ENCODE results near the gene MT1M.
"Not testable (repeated sequence)": the region's sequence is repeated elsewhere in the genome, so short reads cannot be mapped to it uniquely, and the experiment has no call there.

MT1M gene

DNA sequence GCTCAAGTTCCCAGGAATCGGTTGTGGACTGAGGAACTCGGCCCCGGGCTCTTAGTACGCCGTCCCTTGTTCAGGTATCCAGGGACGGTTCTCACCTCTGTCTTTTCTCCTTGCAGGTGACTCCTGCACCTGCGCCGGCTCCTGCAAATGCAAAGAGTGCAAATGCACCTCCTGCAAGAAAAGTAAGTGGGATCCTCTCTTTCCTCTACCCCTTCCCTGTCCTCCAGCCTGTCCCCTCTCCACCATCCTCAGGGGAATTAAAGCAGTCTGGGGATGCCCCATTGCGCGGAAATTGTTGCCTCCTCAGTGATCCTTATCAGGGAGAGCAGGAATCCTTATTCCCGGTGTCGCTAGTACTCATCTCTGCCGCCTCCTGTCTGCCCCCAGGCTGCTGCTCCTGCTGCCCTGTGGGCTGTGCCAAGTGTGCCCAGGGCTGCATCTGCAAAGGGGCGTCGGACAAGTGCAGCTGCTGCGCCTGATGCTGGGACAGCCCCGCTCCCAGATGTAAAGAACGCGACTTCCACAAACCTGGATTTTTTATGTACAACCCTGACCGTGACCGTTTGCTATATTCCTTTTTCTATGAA is 23.5 kb upstream of the MT1M start:
- DNase-seq (ENCODE audit: low read depth), result no peak

DNA sequence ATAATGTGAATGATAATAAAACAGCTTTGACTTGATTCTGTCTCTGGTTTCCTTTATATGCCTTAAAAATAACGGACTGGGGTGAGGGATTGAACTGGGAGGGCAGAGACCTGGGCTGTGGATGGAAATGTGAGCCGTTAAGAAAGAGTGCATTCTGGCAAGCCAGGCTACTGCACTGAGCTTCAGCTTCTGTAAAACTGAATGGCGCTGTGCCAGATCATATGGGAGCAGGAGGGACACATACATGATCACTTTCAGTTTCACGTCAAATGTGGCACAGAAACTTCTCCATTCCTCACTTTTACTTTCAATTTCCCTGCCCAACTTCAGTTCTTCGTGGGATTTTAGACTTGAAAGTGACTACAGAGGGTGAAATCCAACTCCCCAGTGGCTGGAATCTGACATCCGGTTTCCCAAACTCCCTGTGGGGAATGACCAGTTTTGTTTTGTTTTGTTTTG is 23.0 kb upstream of the MT1M start:
- peak; percentile 21 for DNase-seq (ENCODE audit: low read depth)

DNA sequence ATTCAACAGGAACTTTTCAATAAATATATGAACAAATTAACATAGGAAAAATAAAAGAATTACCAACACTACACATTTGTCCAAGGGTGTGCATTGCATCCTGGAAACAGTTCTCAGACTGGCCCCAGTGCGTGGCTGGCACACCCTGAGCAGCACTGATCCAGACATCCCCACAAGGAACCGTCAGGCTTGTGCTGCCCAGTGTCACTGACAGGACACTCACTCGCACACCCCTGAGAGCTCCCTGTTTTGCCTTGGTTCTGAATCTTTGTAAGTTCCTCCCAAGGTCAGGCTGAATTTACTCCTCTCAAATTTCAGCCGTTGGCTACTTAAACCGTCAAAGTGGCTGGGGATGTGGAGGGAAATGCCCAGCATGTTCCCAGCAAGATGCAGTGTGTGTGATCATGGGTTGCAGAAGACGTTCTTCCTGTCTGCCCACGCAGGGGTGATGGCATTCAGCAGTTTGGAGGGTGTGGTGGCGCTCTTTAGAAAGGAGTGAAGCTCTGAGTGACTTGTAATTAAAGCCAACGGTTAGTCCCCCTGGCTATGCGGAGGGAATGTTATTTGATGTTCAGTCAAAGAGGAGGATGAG is 22.3 kb upstream of the MT1M start:
- peak; percentile 59 for DNase-seq (ENCODE audit: low read depth)

DNA sequence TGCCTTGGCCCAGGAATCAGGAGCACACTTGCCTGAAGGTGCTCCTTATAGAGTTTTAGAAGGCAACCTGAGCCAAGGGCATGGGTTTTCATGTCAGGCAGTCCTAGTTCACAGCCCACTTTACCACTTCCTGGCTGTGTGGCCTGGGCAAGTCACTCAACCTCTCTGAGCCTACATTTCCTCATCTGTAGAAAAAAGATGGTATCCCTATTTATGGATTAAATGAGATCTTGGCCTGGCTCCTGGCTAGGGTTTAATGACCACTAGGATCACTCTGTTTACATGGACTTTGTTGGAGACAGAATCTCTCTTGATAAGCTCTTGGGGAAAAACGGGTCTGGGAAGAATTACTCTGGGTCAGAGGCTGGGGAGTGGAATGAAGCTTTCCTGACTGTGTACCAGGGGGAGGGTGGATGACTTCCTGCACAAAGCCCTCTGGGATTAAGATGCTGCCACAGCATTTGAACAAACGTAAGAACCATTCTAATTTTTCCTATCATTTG is 21.8 kb upstream of the MT1M start:
- DNase-seq (ENCODE audit: low read depth), result no peak

DNA sequence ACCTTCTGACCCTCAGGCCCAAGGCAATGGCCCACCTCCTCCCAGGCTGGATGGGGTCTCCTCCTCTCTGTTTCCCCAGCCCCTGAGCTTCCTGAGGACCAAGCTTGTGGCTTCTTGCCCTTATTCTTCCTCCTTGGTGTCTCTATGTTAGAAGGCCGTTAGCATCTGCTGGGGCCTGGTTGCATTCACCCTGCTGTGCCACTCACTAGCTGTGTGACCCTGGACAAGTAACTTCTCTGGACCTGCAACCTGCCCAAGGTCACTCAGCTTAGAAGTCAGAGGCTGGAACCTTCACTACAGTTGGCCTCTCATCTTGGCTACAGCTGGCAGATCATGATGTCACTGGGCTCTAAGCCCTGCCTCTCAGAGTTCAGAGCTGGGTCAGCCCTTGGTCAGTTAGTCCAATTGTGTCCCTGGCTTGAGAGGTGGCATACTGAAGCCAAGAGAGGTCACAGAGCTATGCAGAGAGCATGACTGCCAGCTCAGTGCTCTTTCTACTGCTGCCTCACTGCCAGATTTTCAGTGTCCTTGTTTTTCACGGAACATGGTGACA is 21.1 kb upstream of the MT1M start:
- DNase-seq (ENCODE audit: low read depth), result no peak

DNA sequence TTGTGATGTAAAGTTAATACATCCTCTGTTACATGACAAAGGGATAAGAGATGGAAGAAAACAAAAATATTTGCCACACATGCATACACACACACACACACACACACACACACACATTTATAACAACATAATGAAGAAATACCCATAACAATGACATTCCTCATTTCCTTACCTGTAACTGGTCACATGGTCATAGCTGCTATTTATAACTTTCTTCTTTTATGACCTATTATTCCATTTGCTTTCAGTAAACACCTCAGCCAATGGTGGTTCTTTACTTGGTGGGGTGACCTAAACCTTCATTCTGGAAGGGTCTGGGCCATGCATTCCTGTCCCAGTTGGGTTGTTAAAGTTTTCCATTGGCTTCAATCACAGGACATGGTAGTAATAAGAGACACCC is 18.8 kb upstream of the MT1M start:
- no peak for DNase-seq (ENCODE audit: low read depth)

DNA sequence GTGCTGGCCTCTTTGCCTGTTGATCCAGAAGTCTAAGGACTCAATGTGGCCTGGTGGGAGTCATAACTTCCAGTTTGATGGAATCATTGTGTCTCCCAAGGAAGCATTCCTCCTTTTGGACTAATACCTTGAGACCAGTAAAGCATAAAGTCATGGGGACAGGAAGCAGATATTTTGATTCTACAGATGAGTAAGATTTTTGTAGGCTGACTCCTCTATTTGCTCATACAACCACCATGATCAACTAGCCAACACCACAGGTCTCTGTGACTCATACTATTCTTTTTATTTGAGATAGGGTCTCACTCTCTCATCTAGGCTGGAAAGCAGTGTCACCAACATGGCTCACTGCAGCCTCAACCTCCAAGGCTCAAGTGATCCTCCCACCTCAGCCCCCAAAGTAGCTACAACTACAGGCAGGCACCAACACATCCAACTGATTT is 17.9 kb upstream of the MT1M start:
- no peak for DNase-seq (ENCODE audit: low read depth)

DNA sequence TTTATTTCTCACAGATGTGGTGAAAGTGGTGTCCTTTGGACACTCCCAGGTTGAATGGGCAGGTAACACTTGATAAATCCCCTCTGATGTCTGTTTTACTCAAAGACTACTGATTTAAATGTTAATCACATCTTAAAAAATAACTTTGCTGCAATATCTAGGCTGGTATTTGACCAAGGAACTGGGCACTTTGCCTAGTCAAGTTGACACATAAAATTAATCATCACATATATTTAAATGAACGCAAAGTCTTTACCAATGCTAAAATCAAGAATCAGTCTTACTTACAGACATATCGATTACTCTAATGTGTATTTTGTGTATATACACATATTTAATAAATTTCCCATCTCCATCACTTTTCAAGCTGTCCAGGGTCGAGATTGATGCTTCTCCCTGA is 17.1 kb upstream of the MT1M start:
- DNase-seq (ENCODE audit: low read depth), result no peak

DNA sequence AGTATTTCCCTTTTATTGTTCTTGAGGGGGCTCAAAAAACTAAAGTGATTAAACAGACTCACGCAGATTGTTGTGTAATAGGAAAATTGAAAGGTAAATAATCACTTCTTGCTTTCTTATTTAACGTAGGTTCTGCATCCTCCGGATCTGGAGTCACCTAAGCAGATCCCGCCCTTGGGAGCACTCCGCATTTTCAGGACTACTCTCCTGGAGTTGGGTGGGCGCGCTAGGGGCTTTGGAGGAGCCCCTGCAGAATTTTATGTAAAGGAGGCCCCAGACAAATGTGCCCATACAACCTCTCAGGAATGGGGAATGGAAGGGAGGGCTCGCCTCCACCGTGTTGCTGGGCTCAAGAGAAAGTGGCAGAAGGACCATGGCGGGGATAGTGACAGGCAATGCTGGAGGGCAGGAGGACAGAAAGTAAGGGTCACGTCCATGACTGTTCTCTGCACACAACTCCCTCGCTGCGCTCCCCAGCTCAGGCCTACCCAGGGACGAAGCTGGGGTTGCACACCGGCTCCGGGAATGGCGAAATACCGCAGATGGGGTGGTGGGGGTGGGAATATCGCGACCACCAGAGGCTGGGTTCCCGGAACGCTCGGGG is 15.7 kb upstream of the MT1M start:
- DNase-seq (ENCODE audit: low read depth), result no peak

DNA sequence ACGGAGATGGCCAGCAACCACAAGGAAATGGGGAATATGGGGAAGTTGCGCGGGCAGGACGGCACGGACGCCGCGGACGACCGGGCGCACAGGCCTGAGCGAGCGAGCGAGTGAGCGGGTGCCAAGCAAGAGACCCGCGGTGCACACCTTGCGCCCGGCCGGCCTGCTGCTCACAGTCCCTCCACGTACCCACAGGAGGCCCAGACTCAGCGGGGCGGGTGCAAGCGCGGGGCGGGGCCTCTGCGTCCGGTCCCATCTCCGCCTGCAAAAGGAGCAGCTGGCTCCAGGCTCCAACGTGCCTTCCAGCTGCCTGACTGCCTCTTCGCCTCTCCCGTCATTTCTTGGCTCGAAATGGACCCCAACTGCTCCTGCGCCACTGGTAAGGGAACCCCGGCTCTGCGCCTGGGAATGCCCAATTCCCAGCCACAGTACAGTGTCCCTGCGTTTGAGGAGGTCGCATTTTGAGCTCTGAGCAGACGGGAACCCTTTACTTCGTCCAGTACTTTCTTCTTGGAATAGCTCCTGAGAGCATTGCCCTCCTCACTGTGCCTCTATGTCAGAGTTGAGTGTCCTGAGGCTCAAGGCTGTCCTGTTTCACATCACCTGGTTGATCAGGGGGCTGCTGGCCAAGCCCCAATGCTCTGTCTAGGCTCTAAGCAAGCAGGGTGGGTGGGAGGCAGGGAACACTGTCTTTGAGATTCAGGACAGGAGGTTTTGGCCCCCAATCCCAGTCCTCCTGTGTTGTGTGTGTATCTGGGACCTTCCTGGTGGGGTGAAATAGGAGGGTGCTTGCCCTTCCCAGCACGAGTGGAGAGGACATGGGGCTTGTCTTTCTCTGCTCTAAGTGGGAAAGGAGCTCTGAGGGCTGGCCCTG is 15.0 kb upstream of the MT1M start:
- DNase-seq (ENCODE audit: low read depth), result no peak

DNA sequence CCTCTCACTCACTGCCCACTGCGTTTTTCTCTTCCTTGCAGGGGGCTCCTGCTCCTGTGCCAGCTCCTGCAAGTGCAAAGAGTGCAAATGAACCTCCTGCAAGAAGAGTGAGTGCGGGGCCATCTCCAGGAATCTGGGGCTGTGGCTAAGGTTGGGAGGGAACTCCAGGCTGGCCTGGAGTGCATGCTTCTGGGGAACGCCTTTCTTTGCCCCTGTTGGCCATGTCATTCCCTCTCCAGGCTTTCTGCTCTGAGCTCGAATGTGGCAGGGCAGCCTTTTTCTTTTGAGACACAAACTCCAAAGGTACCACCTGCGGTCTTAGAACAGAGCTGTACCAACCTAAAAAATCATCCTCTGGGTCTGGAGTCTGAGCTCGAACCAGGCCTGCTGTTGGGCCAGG is 14.3 kb upstream of the MT1M start:
- no peak for DNase-seq (ENCODE audit: low read depth)

DNA sequence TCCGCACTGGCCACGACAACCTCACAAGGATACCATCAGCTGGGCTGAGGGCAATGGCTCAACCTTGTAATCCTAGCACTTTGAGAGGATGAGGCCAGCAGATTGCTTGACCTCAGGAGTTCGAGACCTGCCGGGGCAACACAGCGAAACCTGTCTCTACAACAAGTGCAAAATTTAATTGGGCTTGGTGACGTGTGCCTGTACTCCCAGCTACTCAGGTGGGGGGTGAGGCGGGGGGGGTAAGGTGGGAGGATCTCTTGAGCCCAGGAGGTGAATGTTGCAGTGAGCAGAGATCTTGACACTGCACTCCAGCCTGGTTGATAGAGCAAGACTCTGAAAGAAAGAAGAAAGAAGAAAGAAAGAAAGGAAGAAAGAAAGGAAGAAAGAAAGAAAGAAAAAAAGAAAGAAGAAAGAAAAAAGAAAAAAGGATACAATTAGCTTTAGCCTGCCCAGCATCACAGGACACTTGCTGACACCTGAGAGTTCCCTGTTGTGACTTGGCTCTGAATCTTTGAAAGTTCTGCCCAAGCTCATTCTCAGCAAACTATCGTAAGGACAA is 12.0 kb upstream of the MT1M start:
- DNase-seq (ENCODE audit: low read depth), result no peak

DNA sequence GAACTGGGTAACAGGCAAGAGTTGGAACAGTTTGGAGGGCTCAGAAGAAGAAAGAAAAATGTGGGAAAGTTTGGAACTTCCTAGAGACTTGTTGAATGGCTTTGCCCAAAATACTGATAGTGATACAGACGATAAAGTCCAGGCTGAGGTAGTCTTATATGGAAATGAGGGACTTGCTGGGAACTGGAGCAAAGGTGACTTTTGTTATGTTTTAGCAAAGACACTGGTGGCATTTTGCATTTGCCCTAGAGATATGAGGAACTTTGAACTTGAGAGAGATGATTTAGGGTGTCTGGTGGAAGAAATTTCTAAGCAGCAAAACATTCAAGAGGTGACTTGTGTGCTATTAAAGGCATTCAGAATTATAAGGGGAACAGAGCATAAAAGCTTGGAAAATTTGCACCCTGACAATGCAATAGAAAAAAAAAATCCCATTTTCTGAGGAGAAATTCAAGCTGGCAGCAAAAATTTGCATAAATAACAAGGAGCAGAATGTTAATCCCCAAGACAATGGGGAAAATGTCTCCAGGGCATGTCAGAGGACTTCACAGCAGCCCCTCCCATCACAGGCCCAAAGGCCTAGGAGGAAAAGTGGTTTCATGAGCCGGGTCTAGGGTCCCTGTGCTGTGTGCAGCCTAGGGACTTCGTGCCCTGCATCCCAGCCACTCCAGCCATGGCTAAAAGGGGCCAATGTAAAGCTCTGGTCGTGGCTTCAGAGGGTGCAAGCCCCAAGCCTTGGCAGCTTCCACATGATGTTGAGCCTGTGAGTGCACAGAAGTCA is 10.6 kb upstream of the MT1M start:
- DNase-seq (ENCODE audit: low read depth), result not testable (repeated sequence)

DNA sequence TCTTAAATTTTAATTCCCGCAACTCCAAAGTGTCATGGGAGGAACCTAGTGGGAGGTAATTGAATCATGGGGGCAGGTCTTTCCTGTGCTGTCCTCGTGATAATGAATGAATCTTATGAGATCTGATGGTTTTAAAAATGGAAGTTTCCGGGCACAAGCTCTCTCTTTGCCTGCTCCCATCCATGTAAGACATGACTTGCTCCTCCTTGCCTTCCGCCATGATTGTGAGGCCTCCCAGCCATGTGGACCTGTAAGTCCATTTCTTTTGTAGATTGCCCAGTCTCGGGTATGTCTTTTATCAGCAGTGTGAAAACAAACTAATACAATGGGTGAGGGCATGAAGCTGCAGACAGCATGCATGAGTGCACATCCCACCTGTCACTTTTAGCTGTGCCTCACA is 9.3 kb upstream of the MT1M start:
- not testable (repeated sequence) for DNase-seq (ENCODE audit: low read depth)

DNA sequence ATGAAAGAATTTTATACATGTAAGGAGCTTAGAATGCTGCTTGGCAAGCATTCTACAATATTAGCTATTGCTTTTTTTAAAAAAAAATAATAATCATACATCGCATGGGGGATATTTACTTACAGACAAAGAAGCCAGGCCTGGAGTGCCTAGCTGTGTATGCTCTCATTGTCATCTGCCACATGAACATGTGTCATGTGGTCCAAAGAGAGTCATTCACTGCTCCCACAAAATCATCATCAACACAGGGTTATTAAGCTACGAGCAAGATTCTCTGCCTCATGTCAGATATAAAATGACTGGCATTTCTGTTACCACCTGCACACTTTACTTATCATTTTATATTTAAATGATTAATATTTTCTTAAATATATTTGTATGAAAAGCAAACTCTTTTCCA is 8.8 kb upstream of the MT1M start:
- DNase-seq (ENCODE audit: low read depth), result no peak

DNA sequence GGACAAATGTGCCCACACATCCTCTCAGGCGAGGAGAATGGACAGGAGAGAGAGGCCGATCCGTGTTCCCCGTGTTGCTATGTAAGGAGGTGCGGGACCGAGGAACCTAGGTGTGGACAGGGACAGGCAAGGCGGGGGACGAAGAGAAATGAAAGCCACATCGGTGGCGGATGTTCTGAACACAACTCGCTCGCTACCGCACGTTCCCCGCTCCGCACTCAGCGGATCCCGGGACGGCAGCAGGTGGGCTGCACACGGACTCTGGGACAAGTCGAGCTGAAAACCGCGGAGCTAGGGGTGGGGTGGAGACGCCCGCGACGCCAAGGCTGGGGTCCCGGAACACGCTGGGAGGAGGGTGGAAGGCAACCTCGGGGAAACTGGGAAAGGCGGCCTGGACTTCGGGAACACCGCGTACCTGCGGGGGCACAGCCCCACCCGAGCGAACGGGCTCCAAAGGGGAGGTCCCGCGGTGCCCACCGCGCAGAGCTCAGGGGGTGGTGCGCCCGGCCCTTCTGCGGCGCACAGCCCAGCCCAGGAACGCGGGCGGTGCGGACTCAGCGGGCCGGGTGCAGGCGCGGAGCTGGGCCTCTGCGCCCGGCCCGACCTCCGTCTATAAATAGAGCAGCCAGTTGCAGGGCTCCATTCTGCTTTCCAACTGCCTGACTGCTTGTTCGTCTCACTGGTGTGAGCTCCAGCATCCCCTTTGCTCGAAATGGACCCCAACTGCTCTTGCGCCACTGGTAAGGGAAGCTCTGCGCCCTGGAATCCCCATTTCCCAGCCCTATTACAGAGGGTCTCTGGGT is 7.1 kb upstream of the MT1M start, which contains the start of gene MT1E:
Gene MT1E (plus strand): TSS at position 642 of the 803 bp plus-strand sequence. CDS start 71 bp downstream, at position 713.
- DNase-seq (ENCODE audit: low read depth), result no peak

DNA sequence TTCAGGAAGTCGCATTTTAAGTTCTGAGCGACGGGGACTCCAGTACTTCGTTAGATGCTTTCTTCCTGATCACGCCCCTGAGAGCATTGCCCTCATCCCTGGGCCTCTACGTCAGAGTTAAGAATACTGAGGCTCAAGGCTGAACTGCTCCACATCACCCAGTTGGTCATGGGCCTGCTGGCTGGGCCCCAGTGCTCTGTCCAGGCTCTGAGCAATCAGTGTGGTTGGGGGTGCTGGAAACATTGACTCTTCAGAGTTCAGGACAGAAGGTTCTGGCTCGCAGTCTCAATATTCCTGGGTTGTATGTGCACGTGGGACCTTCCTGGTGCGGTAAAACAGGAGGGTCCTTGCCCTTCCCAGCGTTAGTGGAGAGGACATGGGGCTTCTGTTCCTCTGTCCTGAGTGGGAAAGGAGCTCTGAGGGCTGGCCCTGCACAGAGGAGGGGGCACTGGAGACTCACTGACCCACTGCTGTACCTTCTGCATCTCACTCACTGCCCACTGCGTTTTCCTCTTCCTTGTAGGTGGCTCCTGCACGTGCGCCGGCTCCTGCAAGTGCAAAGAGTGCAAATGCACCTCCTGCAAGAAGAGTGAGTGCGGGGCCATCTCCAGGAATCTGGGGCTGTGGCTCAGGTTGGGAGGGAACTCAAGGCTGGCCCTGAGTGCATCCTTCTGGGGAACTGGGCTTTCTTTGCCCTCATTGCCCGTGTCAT is 6.4 kb upstream of the MT1M start:
- no peak for DNase-seq (ENCODE audit: low read depth)

DNA sequence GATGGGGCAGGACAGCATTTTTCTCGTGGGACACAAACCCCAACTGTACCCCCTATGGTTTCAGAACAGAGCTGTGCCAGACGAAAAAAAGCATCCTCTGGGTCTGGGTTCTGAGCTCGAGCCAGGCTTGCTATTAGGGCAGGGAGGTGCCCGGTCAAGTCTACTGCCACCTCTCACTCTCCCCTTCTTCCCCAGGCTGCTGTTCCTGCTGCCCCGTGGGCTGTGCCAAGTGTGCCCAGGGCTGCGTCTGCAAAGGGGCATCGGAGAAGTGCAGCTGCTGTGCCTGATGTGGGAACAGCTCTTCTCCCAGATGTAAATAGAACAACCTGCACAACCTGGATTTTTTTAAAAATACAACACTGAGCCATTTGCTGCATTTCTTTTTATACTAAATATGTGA is 5.8 kb upstream of the MT1M start:
- DNase-seq (ENCODE audit: low read depth), result no peak

All from stimulated activated CD8-positive, alpha-beta memory T cell treated with anti-CD3 and anti-CD28 coated beads, Interleukin-12 subunit alpha, Interleukin-12 subunit beta, amount 100 ng/mL, for 4 hours (primary cell).